Measurements from ENCODE around the gene MMP12.
"Not testable (repeated sequence)": the region's sequence is repeated elsewhere in the genome, so short reads cannot be mapped to it uniquely, and the experiment has no call there.

MMP12 gene

DNA sequence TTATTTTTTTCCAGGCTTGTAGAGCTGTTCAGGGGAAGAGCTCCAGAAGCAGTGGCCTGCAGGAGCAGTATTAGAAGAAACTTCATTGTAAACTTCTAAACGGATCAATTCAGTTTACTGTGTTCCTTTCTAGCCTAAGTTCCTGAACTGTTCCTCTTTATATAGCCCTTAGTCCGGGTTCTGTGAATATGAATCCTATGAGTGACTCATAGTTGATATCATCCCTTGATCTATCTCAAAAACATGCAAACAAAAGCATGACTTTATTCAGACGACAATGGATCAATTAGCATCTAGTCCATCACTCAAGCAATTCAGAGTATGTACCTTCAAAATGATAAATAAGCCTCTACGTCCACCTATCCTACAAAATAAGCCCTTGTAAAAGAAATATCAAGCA, at the start of gene MMP12:
TSS of gene MMP12 (minus strand) at position 131 of the 400 bp plus-strand sequence. CDS start at position 86, 45 bp downstream.
- DNase-seq, result no peak

- DNase-seq, result no peak
These were observed 46.9 kb upstream of the MMP12 start for GRCh38 chr11:102921587-102922220.

GRCh38 chr11:102920118-102920684, 45.4 kb upstream of the MMP12 start:
- peak in 1 of 2 donors; percentile 20 for DNase-seq

DNA sequence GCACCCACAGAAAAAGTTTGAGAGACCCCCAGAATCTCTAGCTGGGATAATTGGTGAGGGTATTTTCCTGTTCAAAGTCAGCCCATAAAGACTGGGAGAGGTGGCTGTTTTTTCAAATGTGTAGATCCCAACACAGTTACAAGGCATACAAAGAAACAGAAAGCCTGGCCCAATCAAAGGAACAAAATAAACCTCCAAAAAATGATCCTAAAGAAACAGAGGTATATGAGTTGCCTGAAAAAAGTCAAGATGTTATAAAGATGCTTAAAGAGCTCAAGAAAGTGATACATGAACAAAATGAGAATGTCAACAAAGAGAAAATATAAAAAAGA, 40.2 kb upstream of the MMP12 start:
- no peak for DNase-seq

DNA sequence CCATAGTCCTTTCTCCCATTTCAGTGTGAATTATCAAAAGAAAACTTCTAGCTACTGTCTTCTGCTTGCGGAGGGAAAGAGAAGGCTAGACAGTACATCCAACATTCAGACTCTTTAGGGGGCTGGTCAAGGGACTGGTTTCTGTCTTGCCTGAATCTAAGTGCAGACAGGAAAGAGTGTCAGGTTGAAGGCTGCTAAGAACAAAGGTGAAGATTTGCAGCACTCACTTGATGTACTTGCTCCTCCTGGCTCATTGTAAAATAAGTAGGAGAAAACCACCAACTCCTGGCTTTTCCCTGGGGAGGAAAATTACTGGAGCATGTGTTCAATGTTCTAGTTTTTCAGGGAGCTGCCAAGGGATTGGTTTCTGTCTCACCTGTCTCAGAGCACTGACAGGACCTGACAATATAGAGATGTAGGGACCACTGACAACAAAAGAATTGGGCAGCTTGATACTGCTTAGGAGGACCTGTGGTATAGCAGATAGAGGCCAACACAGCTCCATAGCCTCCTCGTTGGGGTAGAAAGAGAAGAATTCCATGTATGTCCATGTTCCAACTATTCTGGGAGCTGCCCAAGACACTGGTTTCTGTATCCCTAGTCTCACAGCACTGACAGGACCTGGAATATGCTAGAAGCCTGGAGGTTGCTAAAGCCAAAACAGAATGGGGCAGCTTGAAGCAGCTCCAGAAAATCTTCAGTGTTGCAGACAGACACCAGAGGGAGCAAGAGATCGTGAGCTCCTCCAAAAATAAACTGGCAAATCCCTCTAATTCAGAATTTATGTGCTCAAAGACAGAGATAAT, 39.7 kb upstream of the MMP12 start:
- no peak for DNase-seq

GRCh38 chr11:102912482-102912830, 37.7 kb upstream of the MMP12 start:
- no peak for DNase-seq

DNA sequence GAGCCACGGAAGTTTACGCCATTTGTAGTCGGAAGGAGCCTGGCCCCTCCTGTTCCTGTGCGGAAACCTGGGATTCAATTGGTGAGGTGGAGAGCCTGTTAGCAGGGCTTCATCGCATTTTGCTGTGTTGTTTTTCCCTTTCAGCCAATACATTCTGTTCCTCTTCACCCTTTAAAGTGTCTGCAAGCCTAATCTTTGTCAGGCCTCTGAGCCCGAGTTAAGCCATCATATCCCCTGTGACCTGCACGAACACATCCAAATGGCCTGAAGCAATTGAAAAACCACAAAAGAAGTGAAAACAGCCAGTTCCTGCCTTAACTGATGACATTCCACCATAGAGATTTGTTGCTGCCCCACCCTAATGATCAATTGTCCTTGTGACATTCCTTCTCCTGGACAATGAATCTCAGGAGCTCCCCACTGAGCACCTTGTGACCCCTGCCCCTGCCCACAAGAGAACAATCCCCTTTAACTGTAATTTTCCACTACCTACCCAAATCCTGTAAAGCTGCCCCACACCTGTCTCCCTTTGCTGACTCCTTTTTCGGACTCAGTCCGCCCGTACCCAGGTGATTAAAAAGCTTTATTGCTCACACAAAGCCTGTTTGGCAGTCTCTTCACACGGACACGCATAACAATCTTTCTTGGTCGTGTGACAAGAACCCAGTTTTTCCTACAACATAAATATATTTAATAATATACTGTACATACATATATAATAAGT, 37.1 kb upstream of the MMP12 start:
- no peak for DNase-seq

DNA sequence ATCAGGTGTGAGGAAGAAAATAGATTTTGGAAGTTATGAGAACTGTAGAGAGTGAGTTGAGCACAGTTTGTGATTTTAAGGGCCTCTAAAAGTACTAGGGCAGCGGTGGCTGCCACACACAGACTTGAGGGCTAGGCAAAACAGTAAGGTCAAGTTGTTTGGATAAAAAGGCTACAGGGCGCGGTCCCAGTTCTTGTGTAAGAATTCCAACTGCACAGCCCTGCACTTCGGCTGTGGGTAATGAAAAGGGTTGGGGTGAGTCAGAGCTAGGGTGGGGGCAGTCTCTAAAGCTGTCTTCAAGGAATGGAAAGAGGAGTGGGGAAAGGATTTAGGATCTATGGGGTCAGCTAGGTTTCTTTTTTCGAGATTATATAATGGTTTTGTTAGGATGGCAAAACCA, 31.1 kb upstream of the MMP12 start:
- DNase-seq, result not testable (repeated sequence)

- DNase-seq, result not testable (repeated sequence)
These were observed 29.1 kb upstream of the MMP12 start for GRCh38 chr11:102903895-102904294.

DNA sequence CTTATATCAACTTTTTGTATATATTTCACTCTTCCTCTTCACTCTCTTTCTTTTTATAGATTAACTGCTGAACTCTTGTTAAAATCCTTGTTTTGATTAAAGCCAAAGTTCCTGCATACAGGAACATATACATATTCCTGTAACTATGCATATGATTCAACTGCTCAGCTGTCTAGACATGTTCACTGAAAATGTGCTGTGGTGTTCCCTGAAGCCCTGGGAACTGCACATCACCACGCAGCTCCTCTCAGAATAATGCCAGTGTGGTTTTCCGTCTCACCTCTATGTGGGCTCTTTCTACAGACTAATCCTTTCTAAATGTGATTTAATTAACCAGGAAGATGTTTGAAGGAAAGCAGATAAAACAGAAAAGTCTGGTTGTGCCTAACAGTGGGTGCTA, 25.6 kb upstream of the MMP12 start:
- no peak for DNase-seq

DNA sequence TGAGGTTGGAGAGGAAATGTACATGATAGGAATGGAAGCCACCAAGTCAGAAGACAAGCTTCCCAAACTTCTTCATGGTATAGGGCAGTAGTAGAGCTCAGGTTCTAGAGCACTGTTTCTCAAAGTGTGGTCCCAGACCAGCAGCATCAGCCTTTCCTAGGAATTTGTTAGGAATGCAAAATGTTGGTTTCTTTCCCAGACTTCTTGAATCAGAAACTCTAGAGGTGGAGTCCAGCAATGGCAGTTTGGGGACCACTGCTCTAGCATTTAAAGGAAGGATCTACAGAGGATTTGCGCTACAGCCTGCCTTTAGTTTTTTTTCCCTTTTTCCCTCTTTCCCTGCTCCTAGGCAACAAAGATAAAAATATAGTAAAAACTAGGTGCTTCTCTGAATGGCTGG, 17.0 kb upstream of the MMP12 start:
- DNase-seq, result no peak

GRCh38 chr11:102886999-102887398, 12.2 kb upstream of the MMP12 start:
- DNase-seq, result no peak

DNA sequence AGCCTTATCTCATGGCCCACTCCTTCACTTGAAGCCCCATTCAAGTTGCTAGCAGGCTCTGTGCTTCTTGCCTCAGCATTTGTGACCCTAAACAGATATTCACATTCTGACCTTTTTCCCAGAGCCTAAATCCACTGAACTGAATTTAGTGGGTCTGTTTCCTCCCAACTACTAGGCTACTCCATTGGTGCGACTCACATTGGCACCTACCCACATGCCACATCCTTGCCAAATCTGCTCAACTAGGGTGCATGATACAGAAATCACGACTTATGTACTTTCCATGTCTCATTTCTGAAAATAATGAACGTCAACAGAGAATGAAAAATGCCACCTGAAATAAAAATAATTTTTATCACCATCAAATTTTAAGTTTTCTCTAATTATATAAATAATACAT, 8.4 kb upstream of the MMP12 start:
- no peak for DNase-seq

DNA sequence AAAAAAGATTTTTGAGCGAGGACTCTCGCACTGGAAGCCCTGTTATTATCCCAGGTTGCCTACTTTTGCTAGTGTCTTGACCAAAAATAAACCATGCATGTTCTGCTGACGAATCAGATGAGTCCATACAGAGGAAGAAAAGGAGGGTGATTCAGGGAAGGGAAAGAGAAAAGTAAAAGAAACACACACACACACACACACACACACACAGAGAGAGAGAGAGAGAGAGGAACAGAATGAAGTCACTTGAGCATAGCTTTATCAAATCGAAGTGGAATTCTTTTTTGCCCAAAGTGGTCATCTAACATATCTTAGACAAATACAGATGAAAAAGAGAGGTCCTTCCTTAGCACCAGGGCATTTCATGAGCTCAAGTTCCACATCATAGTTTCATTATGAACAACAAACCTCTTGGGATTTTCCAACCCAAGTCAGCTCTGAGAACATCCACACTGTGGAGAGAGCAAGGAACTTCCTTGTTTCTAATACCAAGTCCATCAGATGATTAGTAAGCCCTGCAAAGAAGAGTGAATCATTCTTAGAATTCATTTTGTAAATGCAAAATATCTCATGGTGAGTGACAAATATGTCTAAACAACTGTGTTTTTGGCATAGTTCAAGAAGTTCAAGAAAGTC, 7.7 kb upstream of the MMP12 start:
- peak in 1 of 2 donors; percentile 0 for DNase-seq

DNA sequence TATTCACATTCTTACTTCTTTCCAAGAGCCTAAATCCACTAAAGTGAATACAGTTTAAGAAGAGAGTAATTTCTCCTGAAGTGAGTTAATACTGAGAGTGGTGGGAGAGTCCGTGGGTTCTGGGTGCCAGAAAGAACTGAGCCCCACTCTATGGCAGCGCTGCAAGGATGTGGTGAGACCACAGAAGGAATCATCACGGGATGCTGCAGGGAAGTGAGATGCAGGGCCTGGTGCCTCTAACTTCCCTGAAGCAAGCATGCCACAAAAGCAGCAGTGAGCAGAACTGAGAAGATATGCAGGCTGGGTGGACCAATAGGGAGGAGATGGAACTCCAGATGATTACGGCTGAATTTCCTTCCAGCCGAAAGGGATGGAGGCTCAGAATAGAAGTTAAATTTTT, 5.0 kb upstream of the MMP12 start:
- DNase-seq, result no peak

GRCh38 chr11:102878595-102878994, 3.8 kb upstream of the MMP12 start:
- no peak for DNase-seq

GRCh38 chr11:102869354-102869964, 5.3 kb downstream of the MMP12 start:
- not testable (repeated sequence) for DNase-seq

GRCh38 chr11:102868339-102868738, 6.4 kb downstream of the MMP12 start:
- no peak for DNase-seq

- DNase-seq, result no peak
These were observed 10.1 kb downstream of the MMP12 start for GRCh38 chr11:102864724-102865123.

DNA sequence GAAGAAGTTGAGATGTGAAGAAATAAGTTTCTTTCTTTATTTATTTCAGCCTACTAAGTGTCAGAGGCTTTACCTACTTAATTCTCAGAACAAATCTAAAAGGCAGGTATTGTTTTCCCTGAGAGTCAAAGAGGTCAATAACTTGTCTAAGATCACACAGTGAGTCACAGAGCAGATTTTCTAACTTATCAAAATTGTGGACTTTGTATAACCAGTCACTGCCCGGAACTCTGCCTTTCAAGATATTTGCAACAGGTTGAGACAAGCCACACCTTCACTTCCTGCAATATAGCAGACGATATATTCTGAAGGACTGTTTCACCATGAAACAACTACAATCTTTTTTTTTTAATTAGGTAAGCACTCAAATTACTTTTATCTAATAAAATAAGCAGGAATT, 20.8 kb downstream of the MMP12 start:
- DNase-seq, result no peak

GRCh38 chr11:102853055-102853454, 21.7 kb downstream of the MMP12 start:
- no peak for DNase-seq

DNA sequence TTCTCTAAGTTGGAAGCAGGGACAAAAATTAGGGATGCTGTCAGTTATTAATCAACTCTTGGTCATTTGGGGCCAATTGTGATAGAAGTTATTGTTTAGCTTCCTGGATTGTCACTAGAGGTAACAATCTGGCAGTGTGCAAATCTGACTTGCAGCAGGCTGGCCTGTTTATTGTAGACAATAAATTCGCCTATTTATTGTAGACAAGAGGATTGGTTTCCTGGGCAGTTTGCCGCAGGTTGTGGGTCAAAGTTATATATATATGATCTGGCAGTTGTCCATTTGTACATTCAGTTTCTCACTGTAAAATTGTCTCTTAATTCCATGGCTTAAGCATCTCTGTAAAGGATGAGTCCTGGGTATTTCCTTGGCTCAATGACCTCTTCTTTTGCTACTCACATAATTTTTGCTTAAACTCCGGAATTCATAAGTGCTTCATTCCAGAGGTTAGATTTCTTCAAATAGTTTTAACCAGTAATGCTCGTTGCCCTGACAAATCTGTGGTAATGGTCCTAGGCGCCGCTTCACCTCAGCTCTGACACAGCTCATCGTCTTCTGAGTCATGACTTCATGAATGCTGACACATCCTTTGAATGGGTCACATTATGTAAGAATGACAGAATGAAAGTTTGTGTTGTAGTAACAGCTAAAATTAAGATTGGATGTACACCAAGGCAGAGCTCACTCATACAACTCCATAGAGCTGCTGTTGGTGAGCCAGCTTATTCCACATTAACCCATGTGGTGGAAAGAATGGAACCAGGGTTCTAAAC, 23.6 kb downstream of the MMP12 start:
- no peak for DNase-seq

Measured in CD4-positive, alpha-beta T cell treated with Interleukin-4 for 1 hour (primary cell).